Mesendoderm (in vitro differentiated cells): ENCODE data around the gene NT5E.
"Not testable (repeated sequence)": the region's sequence is repeated elsewhere in the genome, so short reads cannot be mapped to it uniquely, and the experiment has no call there.

Source experiments
- DNase-seq: peaks from one replicate; pipeline ENCODE4 v3.0.0; 2013
- H2AK5ac ChIP-seq: 2 replicates; pipeline ENCODE4 v1.6.1; 2013; ENCODE audit warnings: low read length, inconsistent platforms
- H2BK120ac ChIP-seq: 2 replicates; pipeline ENCODE4 v1.6.1; 2013; ENCODE audit warnings: low read depth, mild to moderate bottlenecking, low read length, moderate library complexity, mixed read lengths
- H2BK15ac ChIP-seq: replicated peaks from 2 replicates; pipeline ENCODE4 v1.6.1; 2013; ENCODE audit warnings: low read depth, mild to moderate bottlenecking, moderate library complexity
- H2BK5ac ChIP-seq: 2 replicates; pipeline ENCODE4 v1.6.1; 2013; ENCODE audit warnings: low read length, inconsistent platforms
- H3K18ac ChIP-seq: 2 replicates; pipeline ENCODE4 v1.6.1; 2013; ENCODE audit warnings: mild to moderate bottlenecking, low read length, mixed read lengths
- H3K23ac ChIP-seq: one replicate; pipeline ENCODE4 v1.6.1; 2013; ENCODE audit warnings: low read length
- H3K27ac ChIP-seq: 2 replicates; pipeline ENCODE4 v1.5.1; 2013; ENCODE audit warnings: low read depth, mild to moderate bottlenecking, inconsistent platforms, low read length, moderate library complexity
- H3K27me3 ChIP-seq: 2 replicates; pipeline ENCODE4 v1.6.1; 2013; ENCODE audit warnings: low read length, control low read depth, mild to moderate bottlenecking, inconsistent platforms; ENCODE audit not compliant: insufficient read depth, poor library complexity
- H3K36me3 ChIP-seq: 2 replicates; pipeline ENCODE4 v1.6.1; 2013; ENCODE audit warnings: low read length, inconsistent platforms; ENCODE audit not compliant: control insufficient read depth, insufficient read depth
- H3K4ac ChIP-seq: one replicate; pipeline ENCODE4 v1.6.1; 2013; ENCODE audit warnings: low read depth, mild to moderate bottlenecking, low read length, moderate library complexity
- H3K4me1 ChIP-seq: 2 replicates; pipeline ENCODE4 v1.6.1; 2013; ENCODE audit warnings: low read depth, low read length, inconsistent platforms; ENCODE audit not compliant: control insufficient read depth
- H3K4me2 ChIP-seq: 2 replicates; pipeline ENCODE4 v1.6.1; 2013; ENCODE audit warnings: low read length
- H3K4me3 ChIP-seq: 2 replicates; pipeline ENCODE4 v1.5.1; 2013; ENCODE audit warnings: mild to moderate bottlenecking, low read length
- H3K56ac ChIP-seq: one replicate; pipeline ENCODE4 v1.6.1; 2013; ENCODE audit warnings: low read length
- H3K79me1 ChIP-seq: 2 replicates; pipeline ENCODE4 v1.6.1; 2013; ENCODE audit warnings: low read length, inconsistent platforms
- H3K79me2 ChIP-seq: 2 replicates; pipeline ENCODE4 v1.6.1; 2013; ENCODE audit warnings: mild to moderate bottlenecking, low read length; ENCODE audit not compliant: control insufficient read depth, insufficient read depth
- H3K9ac ChIP-seq: 2 replicates; pipeline ENCODE4 v1.6.1; 2013; ENCODE audit warnings: low read length, inconsistent platforms
- H4K5ac ChIP-seq: one replicate; pipeline ENCODE4 v1.6.1; 2013; ENCODE audit warnings: low read length
- H4K8ac ChIP-seq: one replicate; pipeline ENCODE4 v1.6.1; 2013; ENCODE audit warnings: low read depth, mild to moderate bottlenecking, control low read depth, low read length, moderate library complexity
- WGBS: extraction: QIAGEN DNeasy Blood & Tissue Kit; methylation state at CpG from one replicate; pipeline ENCODE4 v1.1.7; 2013; ENCODE audit warnings: low lambda C conversion rate, missing lambda C conversion rate; ENCODE audit not compliant: insufficient coverage; ENCODE audit errors: extremely low coverage; 5-methylcytosine and 5-hydroxymethylcytosine counted together

NT5E gene

GRCh38 chr6:85403331-85404015 lies 46.4 kb upstream of the NT5E start:
- H3K36me3 ChIP-seq, result no peaks in the 10 kb centered on the region
- peaks cover 2% of the 10 kb centered on the region for H3K4me1 ChIP-seq
- peak overlapping the region; percentile 43 for H3K56ac ChIP-seq
- H3K4me3 ChIP-seq, result no peak overlapping the region
- H3K4ac ChIP-seq, result no peak overlapping the region
- H4K8ac ChIP-seq, result no peak overlapping the region
- no peak overlapping the region for H2BK15ac ChIP-seq
- H2BK120ac ChIP-seq, result no peak overlapping the region
- no peaks in the 10 kb centered on the region for H3K79me2 ChIP-seq
- H3K79me1 ChIP-seq, result no peaks in the 10 kb centered on the region
- WGBS, result no CpG with 5 or more reads among the region's 2 CpGs
- H3K9ac ChIP-seq, result no peak overlapping the region
- H3K23ac ChIP-seq, result no peak overlapping the region
- H3K27me3 ChIP-seq, result no peaks in the 10 kb centered on the region
- H3K4me2 ChIP-seq, result no peak overlapping the region
- H3K18ac ChIP-seq, result peak overlapping the region; percentile 46
- no peak overlapping the region for H4K5ac ChIP-seq
- H2AK5ac ChIP-seq, result no peak overlapping the region
- H2BK5ac ChIP-seq, result peak overlapping the region; percentile 30
- DNase-seq, result peak; percentile 85
- H3K27ac ChIP-seq, result peak overlapping the region; percentile 74

DNA sequence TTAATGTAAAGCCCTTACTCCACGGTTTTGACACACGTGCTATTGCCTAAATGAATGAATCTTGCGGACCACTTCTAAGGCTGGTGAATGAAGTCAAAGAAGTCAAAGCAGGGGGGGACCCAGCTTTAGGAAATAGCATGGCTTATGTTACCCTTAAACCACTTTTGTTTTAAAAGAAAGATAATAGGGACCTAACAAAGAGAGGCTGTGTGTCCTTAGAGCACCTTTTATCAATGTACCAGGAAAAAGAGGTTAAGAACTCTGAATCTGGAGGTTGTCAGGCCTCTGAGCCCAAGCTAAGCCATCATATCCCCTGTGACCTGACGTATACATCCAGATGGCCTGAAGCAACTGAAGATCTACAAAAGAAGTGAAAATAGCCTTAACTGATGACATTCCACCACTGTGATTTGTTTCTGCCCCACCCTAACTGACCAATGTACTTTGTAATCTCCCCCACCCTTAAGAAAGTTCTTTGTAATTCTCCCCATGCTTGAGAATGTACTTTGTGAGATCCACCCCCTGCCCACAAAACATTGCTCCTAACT lies 45.8 kb upstream of the NT5E start:
- not testable (repeated sequence) for H3K4ac ChIP-seq, H3K79me2 ChIP-seq, H3K56ac ChIP-seq, H3K79me1 ChIP-seq, H2BK15ac ChIP-seq, H3K23ac ChIP-seq, H2BK120ac ChIP-seq, H2BK5ac ChIP-seq, H3K4me1 ChIP-seq, H4K8ac ChIP-seq, H3K36me3 ChIP-seq, DNase-seq, H4K5ac ChIP-seq, H3K4me3 ChIP-seq, H3K4me2 ChIP-seq, H3K27me3 ChIP-seq, H3K27ac ChIP-seq, H2AK5ac ChIP-seq, H3K9ac ChIP-seq
- no CpG with 5 or more reads among the region's 4 CpGs for WGBS
- peak overlapping the region; percentile 47 for H3K18ac ChIP-seq

- H3K36me3 ChIP-seq, result no peaks in the 10 kb centered on the region
- H3K79me2 ChIP-seq, result no peaks in the 10 kb centered on the region
- no peak overlapping the region for H3K23ac ChIP-seq
- no peaks in the 10 kb centered on the region for H3K27me3 ChIP-seq
- H3K27ac ChIP-seq, result no peak overlapping the region
- H3K79me1 ChIP-seq, result no peaks in the 10 kb centered on the region
- H3K4me3 ChIP-seq, result no peak overlapping the region
- H3K4ac ChIP-seq, result peak overlapping the region; percentile 24
- H2BK15ac ChIP-seq, result no peak overlapping the region
- no peak overlapping the region for H2BK5ac ChIP-seq
- no peak overlapping the region for H3K9ac ChIP-seq
- no CpG with 5 or more reads among the region's 12 CpGs for WGBS
- peak overlapping the region; percentile 25 for H3K18ac ChIP-seq
- H2AK5ac ChIP-seq, result no peak overlapping the region
- H4K5ac ChIP-seq, result no peak overlapping the region
- DNase-seq, result no peak
- no peak overlapping the region for H3K4me2 ChIP-seq
- no peak overlapping the region for H2BK120ac ChIP-seq
- H3K56ac ChIP-seq, result no peak overlapping the region
- H3K4me1 ChIP-seq, result peaks cover 2% of the 10 kb centered on the region
- no peak overlapping the region for H4K8ac ChIP-seq
Measured at GRCh38 chr6:85404564-85405174, 45.2 kb upstream of the NT5E start.

DNA sequence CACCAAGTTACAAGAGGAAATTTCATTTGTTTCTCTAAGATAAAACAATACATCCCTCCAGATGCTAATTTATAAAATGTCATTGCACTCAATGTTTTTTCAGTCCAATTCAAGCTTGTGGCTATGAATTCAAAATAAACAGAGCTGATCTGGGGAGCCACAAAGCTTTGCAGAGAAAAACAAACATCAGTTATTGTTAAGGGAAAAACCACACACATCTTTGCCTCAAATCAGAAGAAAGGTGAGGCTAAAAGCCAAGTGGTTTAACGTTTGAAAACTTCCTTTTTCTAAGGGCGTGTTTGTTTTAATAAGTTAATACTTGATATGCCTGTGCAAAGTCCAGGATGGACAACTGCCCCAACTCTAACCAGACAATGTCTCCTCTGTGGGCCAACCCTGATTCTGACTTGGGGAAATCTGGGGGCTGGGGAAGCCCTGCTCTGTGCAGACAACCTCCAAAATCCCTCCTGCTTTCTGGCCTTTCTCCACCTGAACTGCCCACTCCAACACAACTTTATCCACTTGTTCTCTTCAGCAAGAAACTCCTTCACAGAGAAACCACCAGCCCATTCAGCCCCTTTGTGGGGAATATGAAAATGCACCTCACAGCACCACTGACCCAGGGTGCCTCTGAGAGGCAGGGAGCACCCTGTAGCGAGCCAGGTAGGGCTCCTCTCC lies 44.6 kb upstream of the NT5E start:
- no peaks in the 10 kb centered on the region for H3K36me3 ChIP-seq
- H3K79me1 ChIP-seq, result no peaks in the 10 kb centered on the region
- no peak overlapping the region for H2AK5ac ChIP-seq
- no peak overlapping the region for H4K5ac ChIP-seq
- peak overlapping the region; percentile 25 for H3K18ac ChIP-seq
- no peak overlapping the region for H2BK5ac ChIP-seq
- no peak overlapping the region for H2BK120ac ChIP-seq
- H3K23ac ChIP-seq, result no peak overlapping the region
- no peak for DNase-seq
- no CpG with 5 or more reads among the region's 3 CpGs for WGBS
- H3K56ac ChIP-seq, result no peak overlapping the region
- H3K27ac ChIP-seq, result no peak overlapping the region
- no peaks in the 10 kb centered on the region for H3K79me2 ChIP-seq
- no peak overlapping the region for H3K4me3 ChIP-seq
- H3K4ac ChIP-seq, result no peak overlapping the region
- no peak overlapping the region for H2BK15ac ChIP-seq
- no peaks in the 10 kb centered on the region for H3K27me3 ChIP-seq
- no peak overlapping the region for H4K8ac ChIP-seq
- H3K4me2 ChIP-seq, result no peak overlapping the region
- H3K9ac ChIP-seq, result no peak overlapping the region
- peaks cover 2% of the 10 kb centered on the region for H3K4me1 ChIP-seq

DNA sequence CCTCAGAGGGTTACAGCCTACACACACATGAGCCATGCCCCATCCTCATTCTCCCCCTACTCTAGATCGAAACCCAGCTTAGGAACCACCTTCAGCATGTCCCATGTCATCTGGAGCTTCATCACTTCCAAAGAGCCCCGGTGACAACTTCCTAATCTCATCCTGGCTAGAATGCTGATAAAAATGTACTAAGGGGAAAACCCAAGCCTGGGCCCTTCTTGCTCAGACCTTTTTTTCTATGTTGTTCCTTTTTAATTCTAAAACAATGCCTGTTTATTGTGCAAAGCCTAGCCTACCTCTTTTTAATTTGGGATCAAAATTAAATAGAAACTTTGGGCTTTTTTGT lies 44.1 kb upstream of the NT5E start:
- Histone ChIP-seq H3K56ac (no peak overlapping the region), H3K79me1 (no peaks in the 10 kb centered on the region), H3K4me1 (peaks cover 2% of the 10 kb centered on the region), H3K4me3 (no peak overlapping the region), H3K23ac (no peak overlapping the region), H2BK120ac (no peak overlapping the region), H3K27me3 (no peaks in the 10 kb centered on the region), H4K5ac (no peak overlapping the region), H3K4ac (no peak overlapping the region), H3K27ac (no peak overlapping the region), H3K36me3 (no peaks in the 10 kb centered on the region), H3K79me2 (no peaks in the 10 kb centered on the region), H4K8ac (no peak overlapping the region), H3K4me2 (no peak overlapping the region), H3K18ac (no peak overlapping the region), H2AK5ac (no peak overlapping the region), H2BK5ac (no peak overlapping the region), H2BK15ac (no peak overlapping the region), H3K9ac (no peak overlapping the region)
- WGBS, result no CpG with 5 or more reads among the region's 2 CpGs
- DNase-seq, result no peak
